MCF 10A (cell line): ENCODE data around the gene DCHS2. TPM values are rescaled to one million over a fixed set of nuclear protein-coding genes. Genes with fewer than 3 reads are reported as not detected.
A peak's percentile ranks its signal among the peaks of the same experiment; 100 is the strongest.

Experiments used
- BruUV-seq: library from RNA; stranded (reverse); fragments of 400-500 nt; replicated peaks from 2 replicates; lab custom pipeline; 2021; lab: Mats Ljungman, UMichigan
- CTCF ChIA-PET: fragments of 300-600 bp; sonication (Branson Sonifier 250); formaldehyde crosslinking; extraction: SDS; loops from one replicate; lab custom pipeline; 2021; ENCODE audit warnings: antibody characterized with exemption, inconsistent platforms; lab: Yijun Ruan, JAX
- POLR2A ChIA-PET: fragments of 300-600, 350-650 bp; sonication (Branson Sonifier 250); formaldehyde crosslinking; extraction: SDS; loops from one replicate; lab custom pipeline; 2020; ENCODE audit warnings: antibody characterized with exemption, inconsistent platforms; lab: Yijun Ruan, JAX
- DNase-seq: peaks from one replicate; pipeline ENCODE4 v3.0.0-alpha.2; 2018; ENCODE audit not compliant: unreplicated experiment
- H3K27ac Mint-ChIP-seq: one replicate; pipeline ENCODE4 v1.8.0; 2022; ENCODE audit warnings: mild to moderate bottlenecking, low read depth, mixed read lengths; ENCODE audit not compliant: unreplicated experiment
- H3K27me3 Mint-ChIP-seq: one replicate; pipeline ENCODE4 v1.8.0; 2022; ENCODE audit warnings: mixed read lengths; ENCODE audit not compliant: insufficient read depth, unreplicated experiment
- H3K36me3 Mint-ChIP-seq: one replicate; pipeline ENCODE4 v1.8.0; 2022; ENCODE audit warnings: mild to moderate bottlenecking, moderate library complexity, mixed read lengths; ENCODE audit not compliant: insufficient read depth, unreplicated experiment
- H3K4me1 Mint-ChIP-seq: one replicate; pipeline ENCODE4 v1.8.0; 2022; ENCODE audit warnings: mixed read lengths; ENCODE audit not compliant: insufficient read depth, unreplicated experiment
- H3K4me3 Mint-ChIP-seq: one replicate; pipeline ENCODE4 v1.8.0; 2022; ENCODE audit warnings: mild to moderate bottlenecking, moderate library complexity, mixed read lengths; ENCODE audit not compliant: unreplicated experiment
- H3K9me3 Mint-ChIP-seq: one replicate; pipeline ENCODE4 v1.8.0; 2022; ENCODE audit warnings: mixed read lengths; ENCODE audit not compliant: unreplicated experiment
- intact Hi-C: fragments of 100-400 bp; cut with micrococcal nuclease; formaldehyde crosslinking; loops from 2 replicates; pipeline ENCODE4 v1.14.1; 2022
- total RNA-seq: library from RNA; stranded (reverse); gene quantifications from 2 replicates; pipeline ENCODE4 v1.2.3, GENCODE V29; 2022
- TF ChIP-seq, protein P1 (sequence below): fragments of 200-600 bp; IDR thresholded peaks from one replicate; pipeline ENCODE4 v1.8.0; 2022; ENCODE audit warnings: antibody characterized with exemption, mild to moderate bottlenecking; ENCODE audit not compliant: unreplicated experiment

DCHS2 gene
- total RNA-seq, 1 experiment from 2014 or later = 0.02 TPM

DNA sequence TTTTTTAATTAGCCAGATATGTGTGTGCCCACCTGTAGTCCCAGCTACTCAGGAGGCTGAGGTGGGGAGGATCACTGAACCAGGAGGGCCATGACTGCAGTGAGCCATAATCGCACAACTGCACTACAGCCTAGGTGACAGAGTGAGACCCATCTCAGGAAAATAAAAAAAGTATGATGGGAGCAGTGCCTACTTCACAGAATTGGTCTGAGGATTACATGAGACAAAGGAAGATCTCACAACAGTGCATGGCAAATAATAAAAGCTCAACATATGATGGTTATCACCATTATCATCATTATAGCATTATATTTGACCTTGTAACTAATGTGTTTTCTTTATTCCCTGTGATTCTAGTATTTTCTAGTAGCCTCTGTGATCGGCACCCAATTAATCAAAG is 19.9 kb upstream of the DCHS2 start:
- intact Hi-C loops = no loop called here
- Mint-ChIP-seq H3K27ac (no peak overlapping the region), H3K4me1 (no peaks in the 10 kb centered on the region), H3K27me3 (no peaks in the 10 kb centered on the region), H3K9me3 (no peaks in the 10 kb centered on the region), H3K4me3 (no peak overlapping the region), H3K36me3 (no peaks in the 10 kb centered on the region)
- BruUV-seq = no TSS peak
- TF ChIP-seq, protein P1, sequence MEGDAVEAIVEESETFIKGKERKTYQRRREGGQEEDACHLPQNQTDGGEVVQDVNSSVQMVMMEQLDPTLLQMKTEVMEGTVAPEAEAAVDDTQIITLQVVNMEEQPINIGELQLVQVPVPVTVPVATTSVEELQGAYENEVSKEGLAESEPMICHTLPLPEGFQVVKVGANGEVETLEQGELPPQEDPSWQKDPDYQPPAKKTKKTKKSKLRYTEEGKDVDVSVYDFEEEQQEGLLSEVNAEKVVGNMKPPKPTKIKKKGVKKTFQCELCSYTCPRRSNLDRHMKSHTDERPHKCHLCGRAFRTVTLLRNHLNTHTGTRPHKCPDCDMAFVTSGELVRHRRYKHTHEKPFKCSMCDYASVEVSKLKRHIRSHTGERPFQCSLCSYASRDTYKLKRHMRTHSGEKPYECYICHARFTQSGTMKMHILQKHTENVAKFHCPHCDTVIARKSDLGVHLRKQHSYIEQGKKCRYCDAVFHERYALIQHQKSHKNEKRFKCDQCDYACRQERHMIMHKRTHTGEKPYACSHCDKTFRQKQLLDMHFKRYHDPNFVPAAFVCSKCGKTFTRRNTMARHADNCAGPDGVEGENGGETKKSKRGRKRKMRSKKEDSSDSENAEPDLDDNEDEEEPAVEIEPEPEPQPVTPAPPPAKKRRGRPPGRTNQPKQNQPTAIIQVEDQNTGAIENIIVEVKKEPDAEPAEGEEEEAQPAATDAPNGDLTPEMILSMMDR = no peak
- ChIA-PET POLR2A (no interaction called here), CTCF (interaction anchor here (0.6 to 0.7 kb wide), 3 partner anchors 103 to 224 kb away, joined by 3 to 6 read pairs (median 4); no protein-coding TSS in a partner anchor)
- no peak for DNase-seq

DNA sequence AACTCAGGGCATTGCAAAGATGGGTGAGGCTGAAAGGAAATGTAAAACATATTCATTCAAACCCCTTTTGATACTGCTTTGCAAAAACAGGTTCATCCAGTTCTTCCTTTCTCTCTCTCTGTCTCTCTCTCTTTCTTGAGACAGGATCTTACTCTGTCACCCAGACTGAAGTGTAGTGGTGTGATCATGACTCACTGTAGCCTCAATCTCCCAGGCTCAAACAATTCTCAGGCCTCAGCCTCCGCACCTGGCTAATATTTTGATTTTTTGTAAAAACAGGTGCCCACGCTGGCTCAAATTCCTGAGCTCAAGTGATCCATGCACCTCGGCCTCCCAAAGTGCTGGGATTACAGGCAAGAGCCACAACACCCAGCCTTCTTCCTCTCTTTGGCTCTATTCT is 15.6 kb upstream of the DCHS2 start:
- H3K27ac Mint-ChIP-seq = no peak overlapping the region

GRCh38 chr4:154506253-154506652 is 14.7 kb upstream of the DCHS2 start:
- no peak overlapping the region for H3K27ac Mint-ChIP-seq
- no peaks in the 10 kb centered on the region for H3K36me3 Mint-ChIP-seq
- H3K27me3 Mint-ChIP-seq = no peaks in the 10 kb centered on the region
- TF ChIP-seq, protein P1 = peak; percentile 43
- intact Hi-C loops = loop anchor here (1.0 to 5.0 kb wide), 4 partner anchors 89 to 721 kb away; no protein-coding TSS in a partner anchor
- no peaks in the 10 kb centered on the region for H3K4me1 Mint-ChIP-seq
- H3K9me3 Mint-ChIP-seq = no peaks in the 10 kb centered on the region
- CTCF ChIA-PET = interaction anchor here (0.6 to 4.2 kb wide), 43 partner anchors 8 to 762 kb away, joined by 3 to 43 read pairs (median 4); partner anchors contain the start of gene DCHS2
- BruUV-seq = no TSS peak
- DNase-seq = peak; percentile 56
- POLR2A ChIA-PET = interaction anchor here (0.6 to 0.7 kb wide), 2 partner anchors 137 to 685 kb away, joined by 3 read pairs; no protein-coding TSS in a partner anchor
- no peak overlapping the region for H3K4me3 Mint-ChIP-seq

More for the DNA sequence above, 15.6 kb upstream of the DCHS2 start:
- intact Hi-C loops = loop anchor here (2.0 to 5.0 kb wide), 2 partner anchors 90 to 178 kb away; no protein-coding TSS in a partner anchor
- H3K4me1 Mint-ChIP-seq = no peaks in the 10 kb centered on the region
- H3K9me3 Mint-ChIP-seq = no peaks in the 10 kb centered on the region
- TF ChIP-seq, protein P1 = no peak
- ChIA-PET CTCF (interaction anchor here (0.6 to 4.2 kb wide), 39 partner anchors 10 to 1797 kb away, joined by 3 to 43 read pairs (median 4); no protein-coding TSS in a partner anchor), POLR2A (no interaction called here)
- no peaks in the 10 kb centered on the region for H3K27me3 Mint-ChIP-seq
- no peak overlapping the region for H3K4me3 Mint-ChIP-seq
- BruUV-seq = no TSS peak
- DNase-seq = no peak
- no peaks in the 10 kb centered on the region for H3K36me3 Mint-ChIP-seq

DNA sequence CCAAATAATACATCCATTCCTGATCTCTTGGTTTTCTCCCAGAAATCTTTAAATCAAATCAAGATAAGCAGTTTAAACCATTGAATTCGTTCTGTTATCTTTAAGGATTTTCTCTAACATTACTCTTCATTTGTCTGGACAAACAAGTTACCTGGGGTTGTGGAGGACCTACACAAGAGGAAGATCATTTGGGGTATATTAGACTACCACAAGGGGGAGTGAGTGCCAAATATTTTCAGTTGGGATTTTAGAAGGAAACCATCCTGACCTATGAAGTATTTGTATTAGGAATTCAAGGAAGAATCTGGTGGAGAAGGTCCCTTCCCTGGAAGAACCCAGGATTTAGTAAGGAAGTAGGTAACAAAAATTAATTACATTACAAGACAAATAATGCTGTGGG is 12.0 kb upstream of the DCHS2 start:
- CTCF ChIA-PET = interaction anchor here (0.6 to 1.8 kb wide), 10 partner anchors 11 to 175 kb away, joined by 3 to 10 read pairs (median 3); no protein-coding TSS in a partner anchor
- H3K36me3 Mint-ChIP-seq = no peaks in the 10 kb centered on the region
- no peaks in the 10 kb centered on the region for H3K27me3 Mint-ChIP-seq
- no peak overlapping the region for H3K27ac Mint-ChIP-seq
- DNase-seq = peak; percentile 53
- no peaks in the 10 kb centered on the region for H3K4me1 Mint-ChIP-seq
- no TSS peak for BruUV-seq
- no peak overlapping the region for H3K4me3 Mint-ChIP-seq
- TF ChIP-seq, protein P1 = peak; percentile 43
- intact Hi-C loops = no loop called here
- POLR2A ChIA-PET = no interaction called here
- H3K9me3 Mint-ChIP-seq = no peaks in the 10 kb centered on the region
